ENCODE results near the gene PCLAF. TPM values are rescaled to one million over a fixed set of nuclear protein-coding genes. Genes with fewer than 3 reads are reported as not detected.

Gene PCLAF
- total and polyA plus RNA-seq, 2 of the 8 experiments (the other 6 are each of a cell fraction or from before 2014, with no cell fraction given), result 76.2 to 124 TPM

DNA sequence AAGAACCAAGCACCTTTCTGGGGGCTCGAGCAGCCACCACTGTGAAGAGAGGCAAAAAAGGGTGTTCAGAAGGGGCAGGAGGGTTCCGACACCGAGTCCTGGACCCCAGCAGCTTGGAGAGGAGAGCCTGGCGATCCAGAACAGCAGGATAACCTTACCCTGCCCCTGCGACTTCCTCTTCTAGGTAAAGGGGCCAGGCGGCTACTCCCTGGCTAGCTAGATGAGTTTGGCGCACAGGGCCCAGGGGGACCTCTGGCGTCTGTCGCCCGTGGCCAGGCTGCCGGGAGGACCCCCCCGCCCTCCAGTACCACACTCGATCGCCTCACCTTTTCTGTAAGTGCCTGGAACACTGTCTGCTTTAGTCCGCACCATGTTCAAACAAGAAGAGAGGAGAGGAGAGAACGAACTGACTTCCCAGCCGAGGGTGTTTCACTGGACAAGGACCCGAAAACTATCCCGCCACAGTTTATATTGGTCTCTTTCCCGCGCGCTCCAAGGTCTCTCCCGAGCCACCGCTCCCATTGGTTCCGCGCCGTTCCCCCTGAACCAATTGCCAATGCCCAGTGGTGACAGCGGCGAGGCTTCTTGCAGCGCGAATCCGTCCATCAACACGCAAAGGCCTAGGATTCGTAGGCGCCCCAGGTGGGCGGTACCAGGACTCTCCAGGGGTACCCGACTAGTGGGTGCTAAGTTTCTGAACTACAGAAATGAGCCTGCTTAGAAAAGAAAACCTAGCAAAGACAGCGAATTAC is at the start of gene PCLAF (continued):
- TF ChIP-seq SIRT6 (IDR thresholded peaks at IDR 0.05; ENCODE audit: low read length) (no peak), TBP (IDR thresholded peaks at IDR 0.05; ENCODE audit: low read depth, low read length) (peak; percentile 94), RXRA (IDR thresholded peaks at IDR 0.05; ENCODE audit: insufficient read depth, low read depth, low read length) (no peak)
- TF ChIP-seq, protein P1, sequence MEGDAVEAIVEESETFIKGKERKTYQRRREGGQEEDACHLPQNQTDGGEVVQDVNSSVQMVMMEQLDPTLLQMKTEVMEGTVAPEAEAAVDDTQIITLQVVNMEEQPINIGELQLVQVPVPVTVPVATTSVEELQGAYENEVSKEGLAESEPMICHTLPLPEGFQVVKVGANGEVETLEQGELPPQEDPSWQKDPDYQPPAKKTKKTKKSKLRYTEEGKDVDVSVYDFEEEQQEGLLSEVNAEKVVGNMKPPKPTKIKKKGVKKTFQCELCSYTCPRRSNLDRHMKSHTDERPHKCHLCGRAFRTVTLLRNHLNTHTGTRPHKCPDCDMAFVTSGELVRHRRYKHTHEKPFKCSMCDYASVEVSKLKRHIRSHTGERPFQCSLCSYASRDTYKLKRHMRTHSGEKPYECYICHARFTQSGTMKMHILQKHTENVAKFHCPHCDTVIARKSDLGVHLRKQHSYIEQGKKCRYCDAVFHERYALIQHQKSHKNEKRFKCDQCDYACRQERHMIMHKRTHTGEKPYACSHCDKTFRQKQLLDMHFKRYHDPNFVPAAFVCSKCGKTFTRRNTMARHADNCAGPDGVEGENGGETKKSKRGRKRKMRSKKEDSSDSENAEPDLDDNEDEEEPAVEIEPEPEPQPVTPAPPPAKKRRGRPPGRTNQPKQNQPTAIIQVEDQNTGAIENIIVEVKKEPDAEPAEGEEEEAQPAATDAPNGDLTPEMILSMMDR (IDR thresholded peaks at IDR 0.05; ENCODE audit: control extremely low read depth in 1 of 3, insufficient read depth in 1 of 3, low read depth in 1 of 3, low read length in 3 of 3), result no peak; a peak in 1 of 4 replicates

All from H1 (cell line).